ENCODE measurements around the gene MPZL3.

DNA sequence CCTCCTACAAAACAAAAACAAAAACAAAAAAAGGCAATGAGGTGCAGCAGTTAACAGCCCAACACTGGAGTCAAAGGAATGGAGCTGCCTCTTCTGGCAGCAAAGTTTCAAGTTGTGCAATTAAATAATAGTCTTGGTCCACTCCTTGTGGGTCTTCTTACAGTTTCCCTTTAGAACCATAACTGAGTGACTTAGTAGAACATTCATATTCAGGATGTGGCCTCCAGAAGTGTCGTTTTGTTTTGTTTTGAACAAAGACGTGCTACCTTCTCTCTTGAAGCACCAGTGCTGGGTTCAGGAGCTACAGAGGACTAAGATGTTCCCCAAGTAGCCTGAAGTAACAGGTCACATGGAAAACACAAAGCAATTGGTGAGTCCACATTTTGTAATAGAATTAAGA, 25.4 kb downstream of the MPZL3 start:
- TF ChIP-seq, protein P1, sequence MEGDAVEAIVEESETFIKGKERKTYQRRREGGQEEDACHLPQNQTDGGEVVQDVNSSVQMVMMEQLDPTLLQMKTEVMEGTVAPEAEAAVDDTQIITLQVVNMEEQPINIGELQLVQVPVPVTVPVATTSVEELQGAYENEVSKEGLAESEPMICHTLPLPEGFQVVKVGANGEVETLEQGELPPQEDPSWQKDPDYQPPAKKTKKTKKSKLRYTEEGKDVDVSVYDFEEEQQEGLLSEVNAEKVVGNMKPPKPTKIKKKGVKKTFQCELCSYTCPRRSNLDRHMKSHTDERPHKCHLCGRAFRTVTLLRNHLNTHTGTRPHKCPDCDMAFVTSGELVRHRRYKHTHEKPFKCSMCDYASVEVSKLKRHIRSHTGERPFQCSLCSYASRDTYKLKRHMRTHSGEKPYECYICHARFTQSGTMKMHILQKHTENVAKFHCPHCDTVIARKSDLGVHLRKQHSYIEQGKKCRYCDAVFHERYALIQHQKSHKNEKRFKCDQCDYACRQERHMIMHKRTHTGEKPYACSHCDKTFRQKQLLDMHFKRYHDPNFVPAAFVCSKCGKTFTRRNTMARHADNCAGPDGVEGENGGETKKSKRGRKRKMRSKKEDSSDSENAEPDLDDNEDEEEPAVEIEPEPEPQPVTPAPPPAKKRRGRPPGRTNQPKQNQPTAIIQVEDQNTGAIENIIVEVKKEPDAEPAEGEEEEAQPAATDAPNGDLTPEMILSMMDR (IDR thresholded peaks at IDR 0.05; ENCODE audit: low read depth, low read length), result no peak
- TF ChIP-seq EZH2phosphoT487 (IDR thresholded peaks at IDR 0.05; ENCODE audit: low read depth), result no peak

Data from OCI-LY3 (cell line).